Stimulated activated CD4-positive, alpha-beta T cell treated with anti-CD3 and anti-CD28 coated beads, Interleukin-2, amount 100 ng/mL, for 24 hours (primary cell): Measurements from ENCODE around the gene COL10A1.

Source experiments
- DNase-seq, 2 donors: peaks; one replicate each; pipeline ENCODE4 v3.0.0-alpha.2; 2020

The COL10A1 gene

GRCh38 chr6:116126032-116126431 is at the start of gene COL10A1:
Gene COL10A1 (minus strand): TSS chr6:116126132. CDS start chr6:116125492, 640 bp downstream.
- DNase-seq, result no peak

DNA sequence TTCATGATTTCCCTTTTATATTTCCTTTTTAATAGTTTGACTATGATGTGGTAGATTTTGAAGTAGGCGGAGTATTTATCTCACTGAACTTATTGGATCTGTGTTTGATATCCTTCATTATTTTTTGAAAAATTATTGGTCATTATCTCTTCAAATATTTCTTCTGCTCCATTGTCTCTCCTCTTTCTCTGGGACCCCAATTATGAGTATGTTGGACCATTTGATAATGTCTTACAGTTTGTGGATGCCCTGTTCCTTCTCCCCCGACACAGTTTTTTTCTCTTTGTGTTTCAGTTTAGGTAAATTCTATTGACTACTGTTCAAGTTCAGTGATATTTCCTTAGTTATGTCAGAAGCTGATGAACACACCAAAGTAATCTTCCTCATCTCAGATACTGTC is 49.4 kb upstream of the COL10A1 start:
- DNase-seq, result no peak

DNA sequence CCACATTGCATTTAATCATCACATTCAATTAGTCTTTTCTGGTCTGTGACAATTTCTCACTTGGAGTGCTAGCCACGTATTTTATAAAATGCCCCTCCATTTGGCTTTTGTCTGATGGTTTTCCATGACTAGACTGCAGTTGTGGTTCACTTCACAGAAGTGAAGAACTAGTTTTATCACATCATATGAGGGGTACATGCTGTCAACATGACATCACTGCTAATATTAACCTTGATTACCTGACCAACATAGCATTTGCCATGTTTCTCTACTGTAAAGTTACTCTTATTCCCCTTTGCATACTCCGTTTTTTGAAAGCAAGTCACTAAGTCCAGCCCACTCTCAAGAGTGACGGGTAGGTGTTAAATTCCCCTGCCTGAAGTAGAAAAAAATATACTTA is 48.0 kb upstream of the COL10A1 start:
- DNase-seq, result no peak

DNA sequence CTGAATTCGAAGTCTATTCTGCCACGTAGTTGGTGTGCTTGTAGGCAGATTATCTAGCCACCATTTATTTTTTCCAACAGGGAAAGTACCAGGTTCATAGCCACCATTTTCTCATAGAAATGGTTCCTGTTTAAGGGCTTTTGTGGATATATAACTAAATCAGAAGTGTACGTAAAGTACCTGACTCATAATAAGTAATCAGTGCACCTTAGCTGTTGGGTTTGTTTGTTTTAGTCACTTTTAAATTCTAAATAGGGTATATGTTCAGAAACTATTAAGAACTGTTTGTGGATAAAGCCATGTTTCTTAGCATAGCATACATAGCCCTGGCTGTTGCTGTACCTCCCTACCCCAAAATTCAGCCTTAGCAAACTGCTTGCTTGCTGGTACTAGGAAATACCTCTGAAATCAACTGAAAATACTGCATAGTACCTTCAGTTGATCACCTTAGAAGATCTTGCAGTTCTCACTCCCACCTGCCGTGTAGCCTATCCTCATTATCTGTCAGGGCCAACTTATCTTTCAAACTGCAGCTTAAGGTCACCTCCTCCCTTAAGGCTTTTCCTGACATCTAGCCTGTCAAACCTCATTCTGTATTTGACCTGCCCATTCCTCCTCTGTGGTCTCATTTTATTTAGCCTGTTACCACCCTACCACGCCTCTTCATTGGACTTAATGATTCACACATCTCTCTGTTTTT is 44.6 kb upstream of the COL10A1 start:
- no peak for DNase-seq

- no peak for DNase-seq
Measured at GRCh38 chr6:116169880-116170279, 43.9 kb upstream of the COL10A1 start.

- DNase-seq, result no peak
Measured at GRCh38 chr6:116168148-116168547, 42.2 kb upstream of the COL10A1 start.

DNA sequence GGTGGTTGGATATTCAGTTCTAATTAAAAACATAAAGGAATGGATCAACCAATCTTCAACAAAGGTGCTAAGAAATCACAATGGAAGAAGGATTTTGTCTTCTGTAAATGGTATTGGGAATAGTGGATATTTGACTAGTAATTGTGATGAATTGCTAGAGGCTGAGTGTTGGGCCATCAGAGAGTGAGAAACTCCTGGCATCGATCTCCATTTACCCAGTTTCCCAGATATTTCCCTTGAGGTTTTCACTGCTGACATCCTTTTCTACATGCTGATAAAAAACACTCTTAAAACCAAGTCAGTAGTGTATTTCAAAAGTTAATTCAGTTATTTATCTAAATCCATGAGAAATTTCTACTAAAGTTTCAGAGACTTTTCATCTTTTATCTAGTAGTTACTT is 40.4 kb upstream of the COL10A1 start:
- DNase-seq, result no peak

DNA sequence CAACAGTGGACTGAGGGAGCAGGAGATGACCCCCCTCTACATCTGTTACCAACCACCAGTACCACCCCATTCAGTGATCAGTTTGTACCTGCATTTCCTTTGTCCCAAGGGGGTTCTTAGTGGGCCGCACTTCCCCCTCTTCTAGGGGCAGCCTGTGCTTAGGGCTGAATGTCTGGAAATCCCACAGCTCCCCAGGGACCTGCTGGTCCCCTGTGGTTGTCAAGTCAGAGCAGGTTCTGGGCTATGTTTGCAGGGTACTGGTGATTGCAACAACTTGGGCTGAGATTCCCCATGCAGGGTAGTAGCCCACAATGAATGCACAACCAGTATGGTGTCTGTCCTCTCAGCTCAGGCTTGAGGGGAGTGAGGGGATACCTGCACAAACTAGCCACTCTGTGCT is 39.7 kb upstream of the COL10A1 start:
- DNase-seq, result no peak

DNA sequence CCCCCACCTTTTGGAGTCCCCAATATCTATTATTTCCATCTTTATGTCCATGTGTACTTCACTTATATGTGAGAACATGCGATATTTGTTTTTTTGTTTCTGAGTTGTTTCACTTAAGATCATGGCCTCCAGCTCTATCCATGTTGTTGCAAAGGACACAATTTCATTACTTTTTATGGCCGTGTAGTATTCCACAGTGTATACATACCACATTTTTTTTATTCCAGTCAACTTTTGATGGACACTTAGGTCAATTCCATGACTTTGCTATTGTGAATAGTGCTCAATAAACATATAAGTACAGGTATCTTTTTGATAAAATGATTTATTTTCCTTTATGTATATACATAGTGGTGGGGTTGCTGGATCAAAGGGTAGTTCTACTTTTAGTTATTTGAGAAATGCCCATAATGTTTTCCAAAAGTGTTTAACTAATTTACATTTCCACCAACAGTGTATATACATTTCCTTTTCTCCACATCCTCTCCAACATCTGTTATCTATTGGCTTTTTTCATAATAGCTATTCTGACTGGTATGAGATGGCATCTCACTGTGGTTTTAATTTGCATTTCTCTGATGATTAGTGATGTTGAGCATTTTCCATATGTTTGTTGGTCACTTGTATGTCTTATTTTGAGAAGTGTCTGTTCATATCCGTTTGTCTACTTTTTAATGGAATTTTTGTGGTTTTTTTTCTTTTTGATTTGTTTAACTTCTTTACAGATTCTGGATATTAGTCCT is 34.0 kb upstream of the COL10A1 start:
- DNase-seq, result no peak

DNA sequence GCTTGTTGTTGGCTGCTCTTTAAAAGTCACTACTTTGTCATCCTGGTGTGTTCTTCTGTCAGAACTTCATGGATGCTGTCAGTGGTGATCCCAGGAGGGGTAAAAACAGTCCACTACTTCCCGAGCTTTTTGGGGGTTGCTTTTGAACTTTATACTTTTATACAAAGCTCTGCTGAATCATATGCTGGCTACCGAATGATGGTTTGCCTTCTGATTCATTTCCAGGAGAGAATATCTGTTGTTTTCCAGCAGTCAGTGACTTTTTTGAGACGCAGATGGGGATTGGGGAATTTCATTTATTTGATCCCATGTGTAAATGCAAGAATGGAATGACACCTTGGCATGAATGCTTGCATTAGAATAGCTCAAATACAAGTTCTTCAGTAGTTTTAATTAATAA is 32.7 kb upstream of the COL10A1 start:
- no peak for DNase-seq

GRCh38 chr6:116157391-116157790 is 31.5 kb upstream of the COL10A1 start:
- no peak for DNase-seq

- DNase-seq, result no peak
Measured at GRCh38 chr6:116156405-116157326, 30.7 kb upstream of the COL10A1 start.

GRCh38 chr6:116154887-116155286 is 29.0 kb upstream of the COL10A1 start:
- no peak for DNase-seq

- no peak for DNase-seq
Measured at GRCh38 chr6:116152620-116153019, 26.7 kb upstream of the COL10A1 start.

DNA sequence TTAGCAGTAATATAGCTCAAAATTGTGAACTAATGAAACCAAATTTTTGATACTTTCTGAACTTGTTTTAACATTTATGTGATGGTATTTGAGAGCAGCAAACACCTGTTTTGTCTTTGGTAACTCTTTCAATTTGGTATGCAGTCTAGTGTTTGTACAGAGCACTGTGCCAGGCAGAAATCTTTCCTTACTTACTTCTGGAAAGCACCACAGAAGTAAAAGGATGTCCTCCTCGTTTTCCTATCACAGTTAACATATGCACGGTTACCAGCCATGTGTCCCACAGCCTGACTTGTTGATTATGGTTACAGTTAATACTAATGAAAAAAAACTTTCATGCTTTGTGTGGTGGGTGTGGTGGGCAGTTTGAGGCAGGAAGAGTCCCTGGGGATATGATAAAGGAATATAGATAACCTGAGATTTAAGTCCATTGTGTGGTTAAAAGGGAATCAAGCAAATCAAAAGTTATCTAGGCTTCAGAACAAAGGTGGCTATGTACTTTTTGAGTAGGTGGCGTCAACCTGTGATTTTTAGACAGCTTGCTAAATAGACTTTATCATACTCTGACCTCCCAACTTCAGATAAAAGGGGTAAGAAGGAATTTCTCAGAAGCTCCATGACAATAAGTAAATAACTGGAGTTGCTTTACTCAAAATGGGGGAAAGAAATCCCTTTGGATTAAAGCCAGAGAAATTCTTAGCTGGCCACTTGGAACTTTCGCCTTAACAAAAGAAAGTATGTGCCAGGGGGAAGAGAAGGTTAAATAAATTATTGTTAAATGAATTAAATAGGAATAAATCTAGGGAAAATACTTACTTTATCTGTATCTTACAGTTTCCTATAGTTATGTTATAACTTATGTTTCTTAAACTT is 20.1 kb upstream of the COL10A1 start:
- DNase-seq, result no peak

GRCh38 chr6:116144605-116145004 is 18.7 kb upstream of the COL10A1 start:
- DNase-seq, result no peak

DNA sequence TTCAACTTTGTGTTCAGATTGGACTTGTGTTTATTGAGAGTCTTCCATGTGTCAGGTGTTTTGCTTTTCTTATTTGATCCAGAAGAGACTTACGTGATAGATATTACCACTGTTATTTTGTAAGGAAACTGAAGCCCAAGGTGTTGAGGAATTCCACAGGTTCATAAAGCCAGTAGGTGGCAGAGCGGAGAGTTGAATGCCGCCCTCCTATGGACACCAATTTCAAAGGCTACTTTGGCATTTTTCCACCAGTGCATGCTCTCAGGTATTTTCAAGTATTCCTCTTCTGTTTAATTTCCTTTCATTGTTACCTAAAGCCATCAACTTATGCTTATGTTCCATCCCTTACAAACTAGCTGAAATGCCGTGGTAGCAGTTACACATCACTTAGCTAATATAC is 14.0 kb upstream of the COL10A1 start:
- DNase-seq, result no peak

- no peak for DNase-seq
Measured at GRCh38 chr6:116136933-116137340, 11.0 kb upstream of the COL10A1 start.

DNA sequence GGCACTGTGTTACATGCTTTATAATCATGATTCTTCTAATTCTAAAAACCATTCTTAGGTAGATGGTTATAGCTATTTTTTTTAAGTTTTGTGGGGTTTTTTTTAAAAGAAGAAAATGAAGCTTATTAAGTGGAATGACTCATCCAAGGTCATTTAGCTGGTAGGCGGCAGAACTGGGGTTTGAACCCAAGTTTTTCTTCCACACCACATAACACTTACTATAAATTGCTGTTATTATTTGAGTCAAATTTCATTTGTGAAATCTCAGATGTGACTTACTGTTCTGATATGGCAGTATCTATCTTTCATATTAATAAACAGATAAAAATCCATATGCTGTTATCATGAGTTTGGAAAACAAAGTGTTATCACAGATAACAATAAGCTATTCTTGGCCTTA is 10.4 kb upstream of the COL10A1 start:
- DNase-seq, result no peak

DNA sequence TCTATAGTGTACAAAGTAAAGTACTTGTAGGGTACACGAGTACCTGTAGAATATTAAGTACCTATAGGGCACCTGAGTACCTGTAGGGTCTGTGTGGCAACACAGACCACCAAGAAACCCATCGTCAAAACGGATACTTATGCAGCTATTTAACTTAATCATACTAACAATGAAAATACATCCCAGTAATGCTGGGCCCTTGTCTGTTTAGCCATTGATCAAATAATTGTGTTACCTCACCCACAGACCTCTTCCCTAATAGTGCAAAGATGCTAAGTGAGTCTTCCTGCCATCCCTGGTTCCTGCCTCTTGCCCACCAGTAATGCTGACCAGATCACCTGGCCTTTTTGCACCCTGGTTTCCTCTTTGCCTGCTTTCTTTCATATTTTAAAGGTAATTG is 7.5 kb upstream of the COL10A1 start:
- DNase-seq, result no peak

DNA sequence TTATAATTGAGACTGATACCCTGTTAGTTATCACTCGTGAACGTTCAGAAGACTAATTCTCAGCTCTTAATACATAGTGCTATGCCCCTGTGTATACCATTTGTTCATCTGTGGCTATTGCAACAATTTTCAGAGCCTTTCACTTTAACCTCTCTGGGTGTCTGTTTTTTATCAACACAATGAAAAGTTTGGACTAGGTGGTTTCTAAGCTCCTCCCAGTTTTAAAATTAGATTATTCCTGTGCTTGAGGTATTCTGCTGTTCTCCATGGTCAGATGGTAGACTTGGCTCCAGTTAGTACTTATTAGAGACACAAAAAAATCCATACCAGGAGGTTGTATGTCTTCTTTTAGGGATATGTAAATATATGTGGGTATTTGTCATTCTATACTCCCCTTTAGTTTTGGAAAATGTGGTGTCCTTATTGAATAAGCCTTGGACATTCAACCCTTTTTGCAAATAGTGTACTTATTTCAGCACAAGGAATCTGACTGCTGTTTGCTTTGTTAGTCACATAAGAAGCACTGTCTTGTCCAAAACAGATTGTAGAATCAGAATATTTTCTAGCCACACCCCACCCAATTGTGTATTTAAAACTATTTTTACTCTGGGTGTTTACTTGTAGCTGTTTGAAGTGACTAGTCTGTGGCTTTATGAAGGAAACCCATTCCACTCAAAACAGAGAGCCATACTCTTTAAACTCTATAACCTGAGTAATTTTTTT is 2.0 kb upstream of the COL10A1 start:
- no peak for DNase-seq

DNA sequence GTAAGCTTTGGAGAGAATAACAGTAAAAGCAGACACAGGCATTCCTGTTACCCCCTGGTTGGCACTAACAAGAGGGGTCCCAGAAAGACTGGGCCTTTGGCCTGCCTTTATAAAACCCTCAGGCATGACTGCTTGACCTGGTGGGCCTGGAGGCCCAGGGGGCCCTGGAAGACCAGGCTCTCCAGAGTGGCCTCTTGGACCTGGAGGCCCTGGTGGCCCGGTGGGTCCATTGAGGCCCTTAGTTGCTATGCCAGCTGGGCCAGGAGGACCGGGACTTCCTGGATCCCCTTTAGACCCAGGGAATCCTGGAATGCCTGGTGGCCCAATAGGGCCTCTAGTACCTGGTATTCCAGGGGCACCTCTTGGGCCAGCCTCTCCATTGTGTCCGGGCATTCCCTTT is 5.5 kb downstream of the COL10A1 start:
- DNase-seq, result no peak
